ENCODE data around the gene STOX2.

STOX2 gene

GRCh38 chr4:183905081-183905592, at the start of gene STOX2:
TSS of gene STOX2 (plus strand) at chr4:183905307. CDS start at chr4:183906791, 1,484 bp downstream.
- peak; percentile 22 for DNase-seq (ENCODE audit: low spot score)

- no peak for DNase-seq (ENCODE audit: low spot score)
Observed at GRCh38 chr4:183855323-183856190, 49.5 kb upstream of the STOX2 start.

GRCh38 chr4:183857040-183857439, 48.1 kb upstream of the STOX2 start:
- no peak for DNase-seq (ENCODE audit: low spot score)

GRCh38 chr4:183858011-183858615, 47.0 kb upstream of the STOX2 start:
- DNase-seq (ENCODE audit: low spot score) = no peak

GRCh38 chr4:183860119-183860518, 45.0 kb upstream of the STOX2 start:
- no peak for DNase-seq (ENCODE audit: low spot score)

GRCh38 chr4:183860731-183861130, 44.4 kb upstream of the STOX2 start:
- no peak for DNase-seq (ENCODE audit: low spot score)

- DNase-seq (ENCODE audit: low spot score) = no peak
Observed at GRCh38 chr4:183861426-183861825, 43.7 kb upstream of the STOX2 start.

GRCh38 chr4:183863155-183863825, 41.8 kb upstream of the STOX2 start:
- no peak for DNase-seq (ENCODE audit: low spot score)

- no peak for DNase-seq (ENCODE audit: low spot score)
Observed at GRCh38 chr4:183867247-183867646, 37.9 kb upstream of the STOX2 start.

GRCh38 chr4:183870997-183871396, 34.1 kb upstream of the STOX2 start:
- DNase-seq (ENCODE audit: low spot score) = no peak

- no peak for DNase-seq (ENCODE audit: low spot score)
Observed at GRCh38 chr4:183871581-183871980, 33.5 kb upstream of the STOX2 start.

GRCh38 chr4:183872531-183872930, 32.6 kb upstream of the STOX2 start:
- no peak for DNase-seq (ENCODE audit: low spot score)

GRCh38 chr4:183873409-183874185, 31.5 kb upstream of the STOX2 start:
- no peak for DNase-seq (ENCODE audit: low spot score)

- DNase-seq (ENCODE audit: low spot score) = no peak
Observed at GRCh38 chr4:183875251-183875825, 29.8 kb upstream of the STOX2 start.

GRCh38 chr4:183876268-183876934, 28.7 kb upstream of the STOX2 start:
- DNase-seq (ENCODE audit: low spot score) = no peak

GRCh38 chr4:183878251-183878970, 26.7 kb upstream of the STOX2 start:
- no peak for DNase-seq (ENCODE audit: low spot score)

- no peak for DNase-seq (ENCODE audit: low spot score)
Observed at GRCh38 chr4:183885205-183885720, 19.8 kb upstream of the STOX2 start.

- no peak for DNase-seq (ENCODE audit: low spot score)
Observed at GRCh38 chr4:183887351-183887750, 17.8 kb upstream of the STOX2 start.

- no peak for DNase-seq (ENCODE audit: low spot score)
Observed at GRCh38 chr4:183888564-183888963, 16.5 kb upstream of the STOX2 start.

GRCh38 chr4:183889190-183889589, 15.9 kb upstream of the STOX2 start:
- DNase-seq (ENCODE audit: low spot score) = no peak
